Ishikawa (cell line): Measurements from ENCODE around the gene TARBP2.

Experiments used
- CEBPB ChIP-seq: IDR thresholded peaks from 2 replicates; pipeline ENCODE4 v1.6.1; 2012
- EGR1 ChIP-seq: IDR thresholded peaks from 2 replicates; pipeline ENCODE4 v1.6.1; 2012
- EP300 ChIP-seq: IDR thresholded peaks from 2 replicates; pipeline ENCODE4 v1.6.1; 2012; ENCODE audit warnings: borderline replicate concordance
- FOXM1 ChIP-seq: IDR thresholded peaks from 2 replicates; pipeline ENCODE4 v1.6.1; 2012; ENCODE audit warnings: low read depth, borderline replicate concordance
- NFIC ChIP-seq: IDR thresholded peaks from 2 replicates; pipeline ENCODE4 v1.6.1; 2012
- TCF12 ChIP-seq: IDR thresholded peaks from 2 replicates; pipeline ENCODE4 v1.6.1; 2012; ENCODE audit warnings: low read depth
- TEAD4 ChIP-seq: IDR thresholded peaks from 2 replicates; pipeline ENCODE4 v1.6.1; 2012
- YY1 ChIP-seq: IDR thresholded peaks from 2 replicates; pipeline ENCODE4 v1.6.1; 2012; ENCODE audit warnings: low read depth
- ZBTB7A ChIP-seq: IDR thresholded peaks from 2 replicates; pipeline ENCODE4 v1.6.1; 2012; ENCODE audit warnings: low read depth
- TF ChIP-seq, protein P1 (sequence below): IDR thresholded peaks from 2 replicates; pipeline ENCODE4 v1.6.1; 2012
- TF ChIP-seq, protein P2 (sequence below): IDR thresholded peaks from 2 replicates; pipeline ENCODE4 v1.6.1; 2012
- TF ChIP-seq, protein P3 (sequence below): IDR thresholded peaks from 2 replicates; pipeline ENCODE4 v1.6.1; 2012; ENCODE audit warnings: low read depth, mild to moderate bottlenecking

DNA sequence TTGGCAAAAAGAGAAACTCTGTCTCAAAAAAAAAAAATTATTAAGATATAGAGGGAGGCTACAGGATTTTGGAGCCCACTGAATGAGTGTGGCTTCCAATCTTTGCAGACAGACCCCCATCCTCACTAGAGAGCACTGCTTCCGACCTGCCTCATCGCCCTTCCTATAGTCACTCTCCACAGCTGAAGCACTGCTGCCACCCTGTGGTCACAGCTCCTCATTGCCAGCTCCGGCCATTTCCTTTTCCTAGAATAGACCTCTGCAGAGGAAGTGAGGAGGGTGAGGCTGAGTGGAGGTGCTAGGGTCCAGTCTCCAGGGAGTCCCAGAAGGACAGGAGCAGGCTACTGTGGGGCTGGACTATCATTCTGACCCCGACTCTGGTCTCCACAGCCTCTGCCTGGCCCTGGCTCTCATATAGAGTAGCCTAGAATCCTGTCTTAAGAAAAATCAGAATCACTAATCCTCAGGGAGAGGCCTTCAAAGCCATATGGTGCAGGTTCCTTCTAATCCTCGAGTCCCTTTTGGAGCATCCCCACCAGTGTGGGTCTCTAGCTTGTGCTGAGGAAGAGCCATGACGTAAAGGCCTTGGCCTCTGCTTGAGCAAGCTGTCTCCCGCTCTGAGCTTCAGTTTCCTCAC, 7.6 kb downstream of the TARBP2 start:
- no peak for TF ChIP-seq TEAD4
- no peak for TF ChIP-seq CEBPB
- TF ChIP-seq NFIC = no peak
- TF ChIP-seq, protein P1, sequence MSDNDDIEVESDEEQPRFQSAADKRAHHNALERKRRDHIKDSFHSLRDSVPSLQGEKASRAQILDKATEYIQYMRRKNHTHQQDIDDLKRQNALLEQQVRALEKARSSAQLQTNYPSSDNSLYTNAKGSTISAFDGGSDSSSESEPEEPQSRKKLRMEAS = no peak
- TF ChIP-seq YY1 = peak; percentile 82
- TF ChIP-seq EP300 = no peak
- TF ChIP-seq, protein P2, sequence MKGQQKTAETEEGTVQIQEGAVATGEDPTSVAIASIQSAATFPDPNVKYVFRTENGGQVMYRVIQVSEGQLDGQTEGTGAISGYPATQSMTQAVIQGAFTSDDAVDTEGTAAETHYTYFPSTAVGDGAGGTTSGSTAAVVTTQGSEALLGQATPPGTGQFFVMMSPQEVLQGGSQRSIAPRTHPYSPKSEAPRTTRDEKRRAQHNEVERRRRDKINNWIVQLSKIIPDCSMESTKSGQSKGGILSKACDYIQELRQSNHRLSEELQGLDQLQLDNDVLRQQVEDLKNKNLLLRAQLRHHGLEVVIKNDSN = no peak
- TF ChIP-seq, protein P3, sequence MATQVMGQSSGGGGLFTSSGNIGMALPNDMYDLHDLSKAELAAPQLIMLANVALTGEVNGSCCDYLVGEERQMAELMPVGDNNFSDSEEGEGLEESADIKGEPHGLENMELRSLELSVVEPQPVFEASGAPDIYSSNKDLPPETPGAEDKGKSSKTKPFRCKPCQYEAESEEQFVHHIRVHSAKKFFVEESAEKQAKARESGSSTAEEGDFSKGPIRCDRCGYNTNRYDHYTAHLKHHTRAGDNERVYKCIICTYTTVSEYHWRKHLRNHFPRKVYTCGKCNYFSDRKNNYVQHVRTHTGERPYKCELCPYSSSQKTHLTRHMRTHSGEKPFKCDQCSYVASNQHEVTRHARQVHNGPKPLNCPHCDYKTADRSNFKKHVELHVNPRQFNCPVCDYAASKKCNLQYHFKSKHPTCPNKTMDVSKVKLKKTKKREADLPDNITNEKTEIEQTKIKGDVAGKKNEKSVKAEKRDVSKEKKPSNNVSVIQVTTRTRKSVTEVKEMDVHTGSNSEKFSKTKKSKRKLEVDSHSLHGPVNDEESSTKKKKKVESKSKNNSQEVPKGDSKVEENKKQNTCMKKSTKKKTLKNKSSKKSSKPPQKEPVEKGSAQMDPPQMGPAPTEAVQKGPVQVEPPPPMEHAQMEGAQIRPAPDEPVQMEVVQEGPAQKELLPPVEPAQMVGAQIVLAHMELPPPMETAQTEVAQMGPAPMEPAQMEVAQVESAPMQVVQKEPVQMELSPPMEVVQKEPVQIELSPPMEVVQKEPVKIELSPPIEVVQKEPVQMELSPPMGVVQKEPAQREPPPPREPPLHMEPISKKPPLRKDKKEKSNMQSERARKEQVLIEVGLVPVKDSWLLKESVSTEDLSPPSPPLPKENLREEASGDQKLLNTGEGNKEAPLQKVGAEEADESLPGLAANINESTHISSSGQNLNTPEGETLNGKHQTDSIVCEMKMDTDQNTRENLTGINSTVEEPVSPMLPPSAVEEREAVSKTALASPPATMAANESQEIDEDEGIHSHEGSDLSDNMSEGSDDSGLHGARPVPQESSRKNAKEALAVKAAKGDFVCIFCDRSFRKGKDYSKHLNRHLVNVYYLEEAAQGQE = no peak
- TF ChIP-seq FOXM1 = no peak
- no peak for TF ChIP-seq ZBTB7A
- no peak for TF ChIP-seq EGR1
- no peak for TF ChIP-seq TCF12
